ENCODE data around the gene KIF26B. TPM values are rescaled to one million over a fixed set of nuclear protein-coding genes. Genes with fewer than 3 reads are reported as not detected.

Gene KIF26B
- total RNA-seq, 2 experiments from 2014 or later = not detected

DNA sequence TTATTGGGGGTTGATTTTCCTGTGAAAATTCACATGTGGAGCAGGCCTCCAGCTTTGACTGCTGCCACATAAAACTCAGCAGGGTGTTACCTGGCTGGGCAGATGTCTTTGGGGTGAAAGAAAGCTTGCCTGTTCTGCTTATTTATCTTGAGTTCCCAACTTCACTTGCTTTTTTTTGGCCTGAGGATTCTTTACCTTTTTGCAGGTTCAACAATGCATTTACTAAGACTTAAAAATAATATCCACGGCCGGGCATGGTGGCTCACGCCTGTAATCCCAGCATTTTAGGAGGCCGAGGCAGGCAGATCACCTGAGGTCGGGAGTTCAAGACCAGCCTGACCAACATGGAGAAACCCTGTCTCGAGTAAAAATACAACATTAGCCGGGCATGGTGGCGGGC lies 509.1 kb downstream of the KIF26B start:
- no peak overlapping the region for H2AFZ ChIP-seq (ENCODE audit: low read length)
- POLR2A ChIA-PET = no interaction called here
- no peaks in the 10 kb centered on the region for H3K9me3 ChIP-seq (ENCODE audit: low read length)
- H3K9me2 ChIP-seq (ENCODE audit: insufficient read depth, low read length) = no peaks in the 10 kb centered on the region
- no TSS peak for BruUV-seq (replicated peaks)
- H3K4me3 ChIP-seq (ENCODE audit: low read depth, low read length, poor library complexity, severe bottlenecking) = no peak overlapping the region
- no peaks in the 10 kb centered on the region for H3K36me3 ChIP-seq (ENCODE audit: insufficient read depth, low read length)
- H4K20me1 ChIP-seq (ENCODE audit: insufficient read depth, low read length) = no peaks in the 10 kb centered on the region
- TF ChIP-seq CTCF (conservative IDR thresholded peaks at IDR 0.05; ENCODE audit: low read length) = no peak
- no peak for TF ChIP-seq EZH2phosphoT487 (IDR thresholded peaks at IDR 0.05; ENCODE audit: borderline replicate concordance, low read depth, low read length)
- no peaks in the 10 kb centered on the region for H3K4me1 ChIP-seq (ENCODE audit: insufficient read depth, low read length, poor library complexity, severe bottlenecking)
- intact Hi-C loops (cut with micrococcal nuclease; ENCODE audit: unreplicated experiment) = no loop called here
- H3K4me2 ChIP-seq (ENCODE audit: low read length) = no peak overlapping the region
- H3K79me2 ChIP-seq (ENCODE audit: insufficient read depth, low read depth, low read length) = no peaks in the 10 kb centered on the region
- no peak for DNase-seq (ENCODE audit: low spot score)
- no peak overlapping the region for H3K27ac ChIP-seq (ENCODE audit: low read depth, low read length, poor library complexity, severe bottlenecking)
- CTCF ChIA-PET (ENCODE audit: unreplicated experiment) = no interaction called here

DNA sequence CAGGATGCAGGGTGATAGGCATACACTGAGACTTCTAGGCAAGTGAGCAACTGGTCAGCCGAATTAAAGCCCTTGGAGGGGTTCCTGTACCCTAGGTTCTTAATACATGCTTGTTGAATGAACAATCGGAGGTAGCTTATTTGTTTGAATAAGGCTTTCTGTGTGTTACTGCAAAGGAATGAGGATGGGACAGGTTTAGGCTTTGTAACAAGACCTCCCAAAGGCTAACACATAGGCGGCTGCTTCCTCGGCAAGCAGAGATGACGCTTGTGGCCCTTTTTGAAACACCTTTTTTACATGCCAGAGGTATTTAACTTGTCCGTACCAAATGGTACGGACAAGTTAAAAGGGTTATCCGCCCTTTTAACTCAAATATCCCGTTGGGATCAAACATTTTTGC lies 511.6 kb downstream of the KIF26B start:
- no peak overlapping the region for H3K4me2 ChIP-seq (ENCODE audit: low read length)
- intact Hi-C loops (cut with micrococcal nuclease; ENCODE audit: unreplicated experiment) = no loop called here
- no peaks in the 10 kb centered on the region for H4K20me1 ChIP-seq (ENCODE audit: insufficient read depth, low read length)
- CTCF ChIA-PET (ENCODE audit: unreplicated experiment) = no interaction called here
- TF ChIP-seq CTCF (conservative IDR thresholded peaks at IDR 0.05; ENCODE audit: low read length) (no peak), EZH2phosphoT487 (IDR thresholded peaks at IDR 0.05; ENCODE audit: borderline replicate concordance, low read depth, low read length) (no peak)
- no peaks in the 10 kb centered on the region for H3K36me3 ChIP-seq (ENCODE audit: insufficient read depth, low read length)
- no peak for DNase-seq (ENCODE audit: low spot score)
- POLR2A ChIA-PET = interaction anchor here (1.4 kb wide), 1 partner anchor 139 kb away, joined by 9 read pairs; no protein-coding TSS in a partner anchor
- no peak overlapping the region for H3K4me3 ChIP-seq (ENCODE audit: low read depth, low read length, poor library complexity, severe bottlenecking)
- H3K9me3 ChIP-seq (ENCODE audit: low read length) = no peaks in the 10 kb centered on the region
- H3K4me1 ChIP-seq (ENCODE audit: insufficient read depth, low read length, poor library complexity, severe bottlenecking) = peaks cover 12% of the 10 kb centered on the region
- no peak overlapping the region for H2AFZ ChIP-seq (ENCODE audit: low read length)
- H3K27ac ChIP-seq (ENCODE audit: low read depth, low read length, poor library complexity, severe bottlenecking) = no peak overlapping the region
- no TSS peak for BruUV-seq (replicated peaks)
- no peaks in the 10 kb centered on the region for H3K79me2 ChIP-seq (ENCODE audit: insufficient read depth, low read depth, low read length)
- no peaks in the 10 kb centered on the region for H3K9me2 ChIP-seq (ENCODE audit: insufficient read depth, low read length)

- H3K79me2 ChIP-seq (ENCODE audit: insufficient read depth, low read depth, low read length) = no peaks in the 10 kb centered on the region
- H3K36me3 ChIP-seq (ENCODE audit: insufficient read depth, low read length) = no peaks in the 10 kb centered on the region
- intact Hi-C loops (cut with micrococcal nuclease; ENCODE audit: unreplicated experiment) = no loop called here
- no peaks in the 10 kb centered on the region for H4K20me1 ChIP-seq (ENCODE audit: insufficient read depth, low read length)
- H3K9me2 ChIP-seq (ENCODE audit: insufficient read depth, low read length) = no peaks in the 10 kb centered on the region
- H3K9me3 ChIP-seq (ENCODE audit: low read length) = no peaks in the 10 kb centered on the region
- no peak overlapping the region for H3K4me3 ChIP-seq (ENCODE audit: low read depth, low read length, poor library complexity, severe bottlenecking)
- H3K27ac ChIP-seq (ENCODE audit: low read depth, low read length, poor library complexity, severe bottlenecking) = no peak overlapping the region
- peaks cover 33% of the 10 kb centered on the region for H3K4me1 ChIP-seq (ENCODE audit: insufficient read depth, low read length, poor library complexity, severe bottlenecking)
- no peak for DNase-seq (ENCODE audit: low spot score)
- H2AFZ ChIP-seq (ENCODE audit: low read length) = no peak overlapping the region
- TF ChIP-seq EZH2phosphoT487 (IDR thresholded peaks at IDR 0.05; ENCODE audit: borderline replicate concordance, low read depth, low read length) (no peak), CTCF (conservative IDR thresholded peaks at IDR 0.05; ENCODE audit: low read length) (no peak)
- ChIA-PET CTCF (ENCODE audit: unreplicated experiment) (no interaction called here), POLR2A (no interaction called here)
- BruUV-seq (replicated peaks) = no TSS peak
- H3K4me2 ChIP-seq (ENCODE audit: low read length) = no peak overlapping the region
These were observed 516.6 kb downstream of the KIF26B start for GRCh38 chr1:245671349-245671748.

All from OCI-LY7 (cell line).